HG03108 (cell line): ENCODE data around the gene KCNT2.
"Not testable (repeated sequence)": the region's sequence is repeated elsewhere in the genome, so short reads cannot be mapped to it uniquely, and the experiment has no call there.

ENCODE experiments used
- ATAC-seq: cut with Tn5 transposase; IDR thresholded peaks from one replicate; pipeline ENCODE4 v1.9.1; 2021; ENCODE audit warnings: moderate library complexity; ENCODE audit not compliant: unreplicated experiment

KCNT2 gene

DNA sequence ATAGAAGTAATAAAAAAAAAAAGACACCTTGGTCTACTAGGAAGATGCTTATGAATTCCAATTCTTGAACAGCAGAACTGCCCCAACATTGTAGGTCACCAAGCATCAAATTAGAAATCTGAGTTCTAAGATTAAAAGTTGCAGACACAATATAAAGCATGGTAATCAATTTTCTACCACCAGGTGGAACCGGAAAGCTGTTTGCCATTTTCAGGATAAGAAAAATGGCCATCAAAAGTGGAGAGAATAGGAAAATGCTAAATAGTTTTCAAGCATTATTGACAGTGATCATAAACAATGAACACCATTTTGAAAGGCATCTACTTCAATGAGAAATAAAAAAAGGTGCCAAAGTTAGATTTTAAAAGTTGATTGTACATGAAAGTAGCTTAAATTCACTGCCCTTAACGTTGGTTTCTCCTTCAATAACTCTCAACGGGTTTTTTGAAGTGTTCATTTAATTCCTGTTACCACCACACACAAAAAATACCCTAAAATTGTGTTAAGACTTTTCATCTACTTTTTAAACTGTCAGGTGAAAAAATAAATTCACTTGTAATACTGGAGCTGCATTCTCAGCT is 252.9 kb downstream of the KCNT2 start:
- no peak for ATAC-seq

DNA sequence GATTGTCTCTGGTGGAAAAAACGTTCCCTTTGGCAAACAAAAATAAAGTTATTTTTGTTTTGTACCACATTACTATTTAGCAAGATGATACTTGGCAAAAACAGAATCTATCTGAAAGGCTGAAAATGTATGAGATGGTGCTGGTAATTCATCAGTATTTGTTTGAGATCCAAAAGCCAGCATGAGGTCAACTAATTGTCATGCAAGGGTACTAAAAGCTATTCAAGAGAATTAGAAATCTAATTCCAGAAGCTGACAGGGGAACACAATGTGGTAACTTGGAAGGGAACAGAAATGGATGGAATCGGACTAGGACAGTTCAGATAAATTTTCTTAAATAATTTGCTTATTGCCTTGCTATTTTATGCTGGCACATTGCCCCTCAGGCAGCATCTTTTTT is 263.8 kb downstream of the KCNT2 start:
- ATAC-seq: no peak

DNA sequence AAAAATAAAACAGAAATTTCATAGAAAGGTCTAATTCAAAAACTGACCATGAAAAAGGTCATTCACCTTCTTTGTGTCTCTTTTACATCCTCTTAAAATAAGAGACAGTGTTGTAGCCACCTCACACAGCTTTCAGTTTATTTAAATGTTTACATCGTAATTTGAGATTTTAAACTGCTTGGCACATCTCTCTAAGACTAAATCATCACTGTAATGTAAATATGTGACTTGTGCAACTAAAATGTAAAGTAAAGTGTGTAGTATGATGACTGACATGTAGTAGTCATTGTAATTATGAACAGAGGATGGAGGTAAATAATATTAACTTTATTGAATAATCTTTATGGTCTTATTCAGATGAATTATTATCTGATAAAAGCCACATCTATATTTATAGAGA is 283.9 kb downstream of the KCNT2 start:
- no peak for ATAC-seq

DNA sequence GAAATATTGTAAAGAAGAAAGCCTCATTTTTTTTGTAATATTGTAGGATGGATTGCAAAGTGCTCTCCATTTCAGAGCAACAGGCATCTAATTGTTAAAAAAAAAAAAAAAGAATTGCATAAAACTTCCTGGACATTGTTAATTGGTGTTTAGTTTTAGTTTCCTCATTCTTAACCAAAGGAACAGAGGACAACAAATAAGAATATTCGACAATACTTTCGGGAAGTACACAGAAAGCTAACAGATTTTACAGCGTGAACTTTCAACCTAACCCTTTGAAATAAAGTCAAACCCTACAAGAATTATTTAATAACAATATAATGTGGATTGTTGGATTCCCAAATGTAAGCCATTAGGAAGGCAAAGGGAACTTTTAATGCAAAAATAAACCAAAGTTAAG is 284.4 kb downstream of the KCNT2 start:
- no peak for ATAC-seq

DNA sequence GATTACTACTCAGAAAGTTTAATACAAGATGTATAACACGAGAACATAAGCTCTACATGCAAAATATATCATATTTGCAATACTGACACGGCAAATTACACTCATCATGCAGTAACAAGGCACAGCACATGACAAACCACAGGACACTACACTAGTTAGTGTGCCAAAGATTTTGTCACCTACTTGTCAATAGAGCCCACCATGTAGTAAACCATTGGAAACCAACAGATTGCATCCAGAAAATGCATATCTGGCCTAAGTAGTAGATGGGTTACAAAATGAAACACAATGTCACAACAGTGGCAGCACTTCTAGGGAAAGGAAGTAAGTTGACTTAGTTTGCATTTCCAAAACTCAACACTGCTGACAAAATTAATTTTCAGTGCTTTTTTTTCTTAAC is 288.9 kb downstream of the KCNT2 start:
- no peak for ATAC-seq

DNA sequence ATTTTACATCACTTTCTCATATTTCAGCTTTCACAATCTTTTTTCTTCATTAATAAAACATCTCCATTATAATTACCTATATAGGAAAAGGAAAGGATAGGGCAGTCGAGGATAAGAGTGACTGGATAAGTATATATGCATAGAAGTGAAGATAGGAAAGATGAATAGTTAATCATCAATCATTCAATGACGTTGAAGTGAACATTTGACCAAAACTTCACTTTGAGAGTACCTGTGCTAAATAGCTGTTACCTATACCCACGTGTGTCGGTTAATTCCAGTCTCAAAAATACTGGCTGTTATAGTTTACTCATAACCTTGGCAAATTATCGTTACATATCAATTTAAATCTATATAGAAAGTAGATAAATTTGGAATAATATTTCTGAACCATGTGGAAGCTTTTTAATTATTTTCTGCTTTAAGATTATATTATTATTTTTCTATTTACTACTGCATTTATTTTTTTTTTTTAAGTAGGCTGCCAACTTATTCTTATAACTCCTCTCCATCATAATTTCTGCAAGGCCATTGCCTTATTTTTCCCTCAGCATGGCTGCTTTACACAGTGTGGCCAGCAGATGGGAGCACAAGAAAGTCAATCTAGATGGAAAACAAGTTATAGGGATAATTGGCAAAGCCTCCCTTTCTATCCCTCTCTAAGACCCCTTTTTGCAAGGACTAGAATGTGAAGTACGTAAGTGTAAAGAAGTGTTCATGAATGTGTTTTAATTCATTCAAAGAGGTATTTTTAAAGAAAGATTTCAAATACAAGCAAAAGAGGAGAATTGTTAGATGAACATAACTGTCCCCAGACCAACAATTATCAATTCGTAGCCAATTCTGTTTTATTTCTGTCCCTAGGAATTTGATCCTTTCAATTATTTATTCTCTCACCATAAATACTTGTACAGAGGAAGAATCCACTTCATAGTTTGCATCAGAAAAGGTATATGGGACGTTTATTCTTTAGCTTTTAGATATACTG is 290.4 kb downstream of the KCNT2 start:
- no peak for ATAC-seq

DNA sequence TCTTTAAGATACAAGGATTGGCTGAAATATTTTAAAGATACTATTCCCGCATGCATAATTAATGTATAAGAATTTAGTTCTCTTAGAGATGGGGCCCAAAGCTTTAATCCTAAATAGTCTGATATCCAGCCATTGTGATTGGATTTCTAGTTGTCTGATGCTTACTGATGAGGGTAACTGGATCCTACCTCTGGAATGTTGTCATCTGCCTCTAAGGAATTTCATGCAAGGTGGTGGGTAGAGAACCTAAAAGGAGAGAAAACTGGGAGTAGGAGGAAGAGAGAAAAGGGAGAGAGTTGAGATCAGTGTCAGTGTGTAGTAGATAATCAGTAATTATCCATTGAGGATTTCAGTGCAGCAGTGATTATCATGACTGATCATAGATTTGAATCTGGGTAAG is 295.5 kb downstream of the KCNT2 start:
- no peak for ATAC-seq

DNA sequence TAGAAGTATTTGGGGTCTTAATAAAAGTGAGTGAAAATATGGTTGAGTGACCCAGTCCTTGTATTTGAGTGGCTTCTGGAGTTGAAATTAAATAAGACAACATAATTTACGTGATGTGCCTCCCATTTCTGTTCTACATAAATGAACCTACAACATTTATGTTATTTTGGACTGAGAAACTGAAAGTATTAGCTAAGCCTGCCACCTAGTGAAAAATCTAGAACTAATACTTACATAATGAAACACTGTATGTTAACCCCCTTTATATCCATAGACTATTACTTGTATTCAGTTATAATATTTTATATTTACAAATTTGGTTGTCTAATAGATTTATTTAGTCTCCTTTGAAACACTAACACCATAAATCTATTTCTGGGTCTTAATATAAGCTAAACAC is 298.9 kb downstream of the KCNT2 start:
- no peak for ATAC-seq

DNA sequence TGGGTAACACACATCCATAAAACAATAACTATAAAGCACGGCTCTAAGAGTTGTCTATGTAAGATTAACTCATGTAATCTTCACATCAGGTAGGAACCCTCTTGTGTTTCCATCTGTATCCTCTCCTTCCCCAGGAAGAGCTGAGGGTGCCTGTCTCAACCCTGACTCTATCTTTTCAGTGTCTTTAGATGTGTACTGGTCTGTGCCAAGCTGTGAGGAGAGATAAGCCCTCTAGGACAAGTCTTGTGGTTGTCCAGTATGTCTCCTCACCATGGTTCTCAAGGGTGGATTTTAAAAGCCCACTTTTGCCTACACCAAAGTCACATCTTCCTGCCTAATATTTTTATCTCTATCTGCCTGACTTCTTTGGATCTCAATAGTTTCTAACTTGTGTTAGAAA is 300.1 kb downstream of the KCNT2 start:
- ATAC-seq: no peak

DNA sequence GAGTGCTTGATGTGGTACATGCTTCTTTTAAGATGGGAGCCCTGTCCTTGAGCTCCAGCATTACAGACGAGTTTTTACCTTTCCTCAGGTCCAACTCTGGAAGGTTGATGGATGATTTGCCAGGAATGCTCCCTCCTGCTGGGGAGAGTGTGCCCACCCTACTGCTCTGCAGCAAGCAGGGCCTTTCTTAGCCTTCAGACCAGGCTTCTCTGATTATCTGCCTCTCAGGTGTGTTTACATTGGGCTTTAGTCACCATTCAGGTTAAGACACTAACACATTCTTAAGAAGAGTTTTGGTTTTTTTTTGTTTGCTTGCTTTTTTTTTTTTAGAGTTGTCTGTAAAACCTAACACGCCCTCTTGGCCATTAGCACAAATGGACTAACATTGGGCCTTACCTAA is 301.8 kb downstream of the KCNT2 start:
- no peak for ATAC-seq

DNA sequence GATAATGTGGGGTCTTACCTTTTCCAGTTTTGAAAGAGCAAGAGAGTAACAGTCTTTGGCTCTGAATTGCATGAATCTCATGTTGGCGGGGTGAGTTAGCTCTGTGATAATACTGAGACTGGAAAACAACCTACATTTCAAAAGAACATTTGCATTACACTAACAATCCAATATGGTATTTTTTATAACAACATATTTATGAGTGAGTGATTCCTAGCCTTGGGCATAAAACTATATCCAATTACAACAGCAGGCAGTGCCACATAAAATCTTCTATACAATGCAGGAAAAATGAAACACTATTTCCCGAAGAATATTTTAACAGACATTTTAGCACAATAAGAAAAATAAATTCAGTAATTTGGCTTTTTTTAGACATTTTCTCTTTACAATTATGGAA is 303.0 kb downstream of the KCNT2 start:
- ATAC-seq: no peak

DNA sequence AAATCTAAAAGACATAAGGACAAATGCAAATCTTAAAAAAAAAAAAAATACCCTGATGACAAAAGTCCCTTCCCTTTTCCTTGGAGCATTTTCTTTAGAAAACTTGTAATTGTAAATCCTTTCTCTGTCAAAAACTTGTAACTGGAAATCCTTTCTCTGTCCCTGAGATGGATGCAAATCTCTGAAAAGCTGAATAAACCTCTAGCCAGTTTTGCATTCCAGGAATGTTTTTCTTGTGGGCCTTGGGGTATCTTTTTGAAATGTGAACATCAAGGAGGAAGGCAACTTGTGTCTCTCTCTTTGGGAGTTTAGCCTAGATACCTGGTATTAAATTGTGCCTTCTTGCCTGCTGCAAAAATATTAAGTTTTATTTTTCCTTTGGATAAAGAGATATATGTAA is 305.3 kb downstream of the KCNT2 start:
- no peak for ATAC-seq

DNA sequence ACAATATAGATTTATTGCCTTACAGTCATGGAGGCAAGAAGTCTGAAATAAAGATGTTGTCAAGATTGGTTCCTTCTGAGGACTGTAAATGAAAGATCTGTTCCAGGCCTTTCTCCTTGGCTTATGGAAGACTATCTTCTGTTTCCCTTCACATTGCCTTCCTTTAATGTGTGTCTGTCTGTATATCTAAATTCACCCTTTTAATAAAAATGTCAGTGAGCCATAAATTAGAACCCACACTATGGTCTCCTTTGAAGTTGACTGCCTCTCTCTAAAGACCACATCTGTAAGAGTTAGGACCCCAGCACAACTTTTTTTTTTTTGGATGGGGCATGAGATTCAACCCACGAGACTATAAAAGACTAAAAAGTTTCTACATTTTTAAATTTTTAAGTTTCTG is 305.8 kb downstream of the KCNT2 start:
- no peak for ATAC-seq

DNA sequence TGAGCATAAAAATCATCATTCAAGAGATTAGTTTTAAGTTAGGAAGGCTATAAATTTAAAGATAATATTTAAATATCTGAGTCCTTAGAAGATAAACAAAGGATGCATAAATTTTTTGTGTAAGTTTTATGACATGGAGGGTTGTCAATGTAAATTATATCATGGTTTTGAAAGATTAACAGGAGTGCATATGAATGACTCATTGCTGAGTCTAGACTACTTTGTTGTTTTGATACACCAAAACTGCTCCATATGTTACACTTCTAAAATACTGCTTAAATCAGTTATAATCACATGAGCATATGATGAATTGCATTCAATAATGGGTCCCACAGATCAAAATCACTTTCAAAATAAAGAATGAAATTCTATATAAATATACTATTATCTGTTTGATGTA is 312.5 kb downstream of the KCNT2 start:
- no peak for ATAC-seq

DNA sequence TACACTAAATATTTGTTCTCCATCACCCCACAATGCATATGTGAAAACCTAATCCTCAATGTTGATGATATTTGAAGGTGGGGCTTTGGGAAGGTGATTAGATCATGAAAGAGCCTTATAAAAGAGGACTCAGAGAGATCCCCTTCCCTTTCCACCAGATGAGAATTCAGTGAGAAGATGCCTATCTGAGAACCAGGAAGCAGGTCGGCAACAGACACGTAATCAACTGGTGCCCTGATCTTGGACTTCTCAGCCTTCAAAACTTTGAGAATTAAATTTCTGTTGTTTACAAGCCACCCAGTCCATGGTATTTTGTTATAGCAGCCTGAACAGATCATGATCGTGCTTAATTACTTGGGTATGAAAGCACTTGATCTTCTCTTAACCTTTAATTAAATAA is 329.4 kb downstream of the KCNT2 start:
- no peak for ATAC-seq

DNA sequence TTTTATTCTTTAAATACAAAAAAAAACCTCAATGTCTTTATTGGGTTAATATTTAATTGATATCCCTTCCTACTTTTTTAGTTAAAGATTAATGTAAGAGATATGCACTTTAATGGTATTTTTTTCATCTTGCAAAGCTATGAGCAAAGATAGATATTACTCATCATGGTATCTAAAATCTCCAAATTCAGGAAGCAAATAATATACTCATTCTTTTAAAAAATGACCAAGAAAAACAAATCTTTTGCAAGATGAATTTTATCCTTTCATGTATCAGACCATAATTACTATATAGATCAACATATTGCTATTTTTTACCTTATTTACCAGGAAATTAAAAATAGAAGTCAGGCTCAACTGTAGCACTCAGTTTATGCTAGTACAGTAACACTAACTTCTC is 330.4 kb downstream of the KCNT2 start:
- no peak for ATAC-seq

DNA sequence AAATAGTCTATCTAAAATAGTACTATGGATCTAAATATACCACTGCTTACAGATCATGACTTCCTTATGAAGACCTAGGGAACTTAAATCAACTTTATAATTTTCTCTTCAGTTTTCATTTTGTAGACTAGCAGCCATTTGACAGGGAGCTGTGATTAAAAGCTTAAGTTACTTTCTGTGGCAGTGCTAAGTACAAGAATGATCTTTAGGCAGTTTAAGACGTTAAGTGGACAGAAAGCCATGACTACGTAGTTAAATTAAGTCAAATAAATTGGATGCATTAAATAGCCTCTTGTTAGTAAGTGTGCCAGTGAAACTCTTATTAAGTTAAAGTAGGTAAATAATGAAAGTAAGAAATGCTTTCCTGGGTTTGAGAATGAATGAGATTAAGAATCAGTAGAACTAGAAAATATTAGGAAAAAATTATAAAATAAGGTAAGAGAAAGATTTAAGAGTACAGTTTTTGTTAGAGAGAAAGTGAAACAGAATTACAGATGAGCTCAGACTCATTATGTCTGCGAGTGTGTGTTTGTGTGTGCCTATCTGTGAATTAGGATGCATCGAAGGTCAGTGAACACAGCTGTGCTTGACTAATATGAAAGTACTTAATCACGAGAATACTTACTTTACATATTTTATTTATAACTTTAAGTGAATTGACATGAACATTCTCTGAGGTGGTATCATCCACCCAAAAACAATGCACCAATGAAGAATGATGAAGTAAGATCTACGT is 336.9 kb downstream of the KCNT2 start:
- ATAC-seq: no peak

DNA sequence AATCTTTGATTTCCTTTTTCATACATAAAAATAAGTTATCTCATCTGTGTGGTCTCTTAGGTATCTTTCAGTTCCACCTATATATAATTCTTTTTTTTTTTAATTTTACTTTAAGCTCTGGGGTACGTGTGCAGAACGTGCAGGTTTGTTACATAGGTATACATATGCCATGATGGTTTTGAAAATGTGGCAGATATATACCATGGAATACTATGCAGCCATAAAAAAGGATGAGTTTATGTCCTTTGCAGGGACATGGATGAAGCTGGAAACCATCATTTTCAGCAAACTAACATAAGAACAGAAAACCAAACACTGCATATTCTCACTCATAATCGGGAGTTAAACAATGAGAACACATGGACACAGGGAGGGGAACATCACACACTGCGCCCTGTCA is 345.2 kb downstream of the KCNT2 start:
- not testable (repeated sequence) for ATAC-seq

DNA sequence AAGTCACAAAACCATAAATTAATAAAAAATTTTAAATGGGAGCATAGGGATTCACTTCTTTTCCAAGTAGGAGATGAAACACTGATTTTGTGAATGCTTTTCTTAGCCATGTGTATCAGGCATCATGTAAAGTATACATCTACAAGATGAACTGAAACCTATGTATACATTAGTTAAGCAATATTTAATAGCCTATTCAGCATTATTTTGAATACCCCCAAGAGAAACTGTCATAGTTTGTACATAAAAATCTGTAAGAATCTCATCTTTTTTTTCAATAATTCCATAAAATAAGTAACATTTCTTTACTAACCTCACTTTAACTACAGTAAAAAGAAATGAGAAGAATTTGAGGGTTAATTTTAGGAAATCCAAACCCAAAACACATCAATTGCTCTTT is 348.0 kb downstream of the KCNT2 start:
- no peak for ATAC-seq

DNA sequence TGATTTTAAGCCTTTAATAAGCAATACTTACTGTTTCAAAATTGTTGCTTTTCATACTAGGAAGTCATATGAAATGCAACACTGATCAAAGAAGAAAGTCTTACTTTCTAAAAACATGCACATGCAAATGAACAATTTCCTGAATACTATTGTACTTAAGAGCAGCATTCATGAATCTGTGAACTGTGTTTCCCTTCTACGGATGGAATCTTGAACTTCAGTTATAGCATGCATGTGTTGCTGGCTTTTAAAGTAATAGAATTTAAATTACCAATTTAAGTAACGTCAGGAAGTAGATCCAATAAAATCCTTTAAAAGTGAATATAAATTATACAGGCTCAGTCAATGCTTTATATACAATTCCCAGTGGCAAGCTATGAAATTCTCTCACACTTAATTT is 348.9 kb downstream of the KCNT2 start:
- ATAC-seq: no peak

DNA sequence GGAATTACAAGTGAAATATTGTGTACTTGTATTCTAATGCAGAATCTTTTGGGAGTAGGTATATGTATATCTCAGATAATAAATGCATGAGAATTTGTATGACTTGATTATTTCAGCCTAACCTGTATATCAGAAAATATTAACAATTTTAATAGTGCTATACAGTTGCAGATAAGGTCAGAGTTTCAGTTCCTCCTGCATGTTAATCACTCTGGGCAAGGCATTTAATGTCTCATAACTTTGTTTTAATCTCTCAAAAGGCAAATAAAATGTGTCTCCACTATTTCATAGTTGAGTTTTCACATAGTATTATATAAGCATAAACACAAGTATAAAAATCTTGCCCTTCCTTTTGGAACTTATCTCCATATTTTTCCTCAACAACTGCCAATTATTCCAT is 352.5 kb downstream of the KCNT2 start:
- ATAC-seq: no peak

DNA sequence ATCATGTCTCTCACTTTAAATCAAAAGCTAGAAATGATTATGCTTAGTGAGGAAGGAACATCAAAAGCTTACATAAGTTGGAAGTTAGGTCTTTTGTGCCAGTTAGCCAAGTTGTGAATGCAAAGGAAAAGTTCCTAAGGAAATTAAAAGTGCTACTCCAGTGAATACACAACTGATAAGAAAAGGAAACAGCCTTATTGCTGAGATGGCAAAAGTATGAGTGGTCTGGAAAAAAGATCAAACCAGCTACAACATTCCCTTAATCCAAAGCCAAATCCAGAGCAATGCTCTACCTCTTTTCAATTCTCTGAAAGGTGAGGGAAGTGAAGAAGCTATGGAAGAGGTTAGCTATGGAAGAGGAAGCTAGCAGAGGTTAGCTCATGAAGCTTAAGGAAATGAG is 378.7 kb downstream of the KCNT2 start:
- ATAC-seq: no peak
